NCI-H2081 treated with DMSO at 0.1 percent for 48 hours (cell line): ENCODE results near the gene TMEM109.

Experiments used
- DNase-seq: peaks from one replicate; lab custom pipeline; 2025; lab: John Stamatoyannopoulos, UW

TMEM109 gene

GRCh38 chr11:60910281-60910687 is 3.7 kb upstream of the TMEM109 start:
- no peak for DNase-seq

- DNase-seq, result no peak
Measured at GRCh38 chr11:60910711-60911380, 3.1 kb upstream of the TMEM109 start.

DNA sequence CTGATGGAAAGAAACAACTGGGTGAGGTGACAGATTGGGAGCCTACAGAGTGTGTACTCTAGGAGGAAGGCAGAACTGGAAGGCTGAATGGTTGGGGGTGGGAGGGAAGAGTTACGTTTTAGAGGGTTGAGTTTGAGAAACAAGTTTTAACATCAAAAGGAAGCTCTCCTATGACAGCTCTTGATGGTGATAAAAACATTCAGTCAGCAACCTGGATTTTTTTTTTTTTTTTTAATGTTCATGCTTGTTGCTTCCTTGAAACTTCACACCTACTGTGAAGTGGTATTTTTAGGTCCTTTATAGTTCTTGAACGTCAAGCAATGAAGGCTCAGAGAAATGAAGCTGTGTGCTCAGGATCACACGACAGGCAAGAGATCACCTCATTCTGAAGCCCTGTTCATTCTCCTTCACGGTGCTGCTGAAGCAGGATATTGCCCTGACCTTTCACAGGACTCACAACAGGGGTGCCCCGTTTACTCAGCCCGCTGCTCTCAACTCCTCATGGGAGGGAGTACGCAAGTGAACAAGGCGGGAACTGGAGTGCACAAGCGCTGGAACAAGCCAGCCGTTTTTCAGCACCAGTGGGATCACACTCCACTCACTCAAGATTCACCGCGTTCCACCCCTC is 1.6 kb upstream of the TMEM109 start:
- DNase-seq, result no peak

- no peak for DNase-seq
Measured at GRCh38 chr11:60912851-60913528, 968 bp upstream of the TMEM109 start.

DNA sequence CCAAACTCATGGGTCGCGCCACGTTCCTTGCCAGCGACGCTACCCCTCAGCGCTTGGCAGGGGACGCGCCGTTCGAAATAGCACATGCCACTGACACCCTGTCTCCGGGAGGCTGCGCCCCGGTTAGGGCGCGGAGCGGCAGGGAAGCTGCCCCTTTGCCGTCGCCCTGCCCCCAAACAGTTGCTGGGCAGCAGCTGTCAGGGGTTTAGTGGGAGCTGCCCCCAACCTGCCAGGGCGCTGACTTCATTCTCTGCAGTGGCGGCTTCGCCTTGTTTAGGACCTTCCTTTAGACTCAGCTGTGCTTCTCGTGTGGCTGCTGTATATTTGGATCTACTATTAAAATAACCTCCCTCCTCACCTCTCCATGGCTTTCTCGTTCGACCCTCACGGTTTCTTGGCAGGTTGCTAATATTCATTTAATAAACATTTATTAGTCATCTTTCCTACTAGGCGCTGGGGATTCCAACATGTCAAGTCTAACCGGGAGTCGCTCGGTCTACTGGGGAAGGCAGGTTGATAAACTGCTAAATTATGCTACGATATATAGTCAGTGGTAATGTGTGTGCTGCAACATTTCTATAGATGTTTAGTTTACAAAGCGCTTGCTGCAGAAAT is 782 bp downstream of the TMEM109 start:
- DNase-seq, result no peak

DNA sequence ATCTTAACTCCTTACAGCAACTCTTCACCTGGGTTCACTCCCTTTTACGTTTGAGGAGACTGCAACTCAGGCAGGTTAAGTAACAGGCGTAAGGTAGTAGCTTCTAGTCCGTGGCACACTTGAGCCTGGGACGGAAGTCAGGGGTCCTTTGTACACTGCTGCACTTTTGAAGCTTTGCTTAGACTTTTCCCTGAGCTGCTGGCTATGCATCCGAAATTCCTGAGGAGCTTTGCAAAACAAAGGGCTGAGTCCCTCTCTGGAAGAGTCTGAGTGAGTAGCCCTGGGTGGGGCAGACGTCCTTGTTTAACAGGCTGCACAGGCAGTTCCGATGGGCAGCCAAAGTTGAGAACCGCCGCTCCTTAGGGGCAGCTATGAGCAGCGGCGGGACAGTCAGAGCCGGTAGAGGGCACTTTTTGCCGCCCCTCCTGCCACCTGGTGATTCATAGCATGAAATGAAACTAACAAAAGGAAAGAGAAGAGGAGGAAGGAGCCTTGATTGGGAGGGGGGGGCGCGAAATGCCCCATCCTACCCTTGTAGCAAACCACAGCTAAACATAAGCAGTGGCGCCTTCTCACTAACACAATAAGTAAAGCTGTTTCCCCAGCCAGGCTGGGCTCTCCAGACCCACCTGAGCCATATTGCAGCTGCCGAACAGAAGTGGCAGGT is 1.4 kb downstream of the TMEM109 start:
- DNase-seq, result no peak

GRCh38 chr11:60916669-60917206 is 2.8 kb downstream of the TMEM109 start:
- no peak for DNase-seq

- DNase-seq, result no peak
Measured at GRCh38 chr11:60917267-60917666, 3.3 kb downstream of the TMEM109 start.

- no peak for DNase-seq
Measured at GRCh38 chr11:60918251-60918938, 4.4 kb downstream of the TMEM109 start.

DNA sequence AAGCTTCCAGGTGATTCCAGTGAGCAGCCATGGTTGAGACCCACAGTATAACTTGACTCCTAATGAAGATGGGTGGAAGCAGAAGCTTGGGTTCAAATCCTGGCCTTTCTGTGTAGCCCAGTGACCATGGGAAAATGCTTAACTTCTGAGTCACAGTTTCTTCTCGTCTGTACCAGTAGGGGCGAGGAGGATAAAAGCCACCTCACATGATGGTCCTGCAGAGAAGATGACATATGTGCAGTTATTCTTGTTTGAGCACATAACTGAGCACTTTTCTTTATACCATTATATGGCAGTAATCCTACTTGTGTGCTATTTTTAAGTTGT is 4.9 kb downstream of the TMEM109 start:
- no peak for DNase-seq

DNA sequence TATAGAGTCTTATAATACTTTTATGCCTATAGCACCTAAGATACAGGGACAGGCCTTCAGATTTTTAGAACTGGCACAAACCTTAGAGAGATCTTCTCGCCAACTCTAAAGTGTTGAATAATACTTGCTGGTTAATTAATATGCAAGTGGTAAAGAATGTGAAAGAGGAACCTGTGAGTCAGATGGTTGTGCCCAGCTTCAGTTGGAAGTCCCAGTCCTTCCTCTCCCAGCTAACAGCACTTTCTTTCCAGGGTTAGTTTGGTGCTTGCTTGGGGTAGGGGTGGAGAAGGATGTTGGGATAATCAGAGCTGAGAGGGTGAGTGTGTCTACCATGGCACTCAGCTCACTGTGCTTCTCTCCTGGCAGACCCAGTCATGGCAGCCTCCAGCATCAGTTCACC is 5.4 kb downstream of the TMEM109 start:
- DNase-seq, result no peak

DNA sequence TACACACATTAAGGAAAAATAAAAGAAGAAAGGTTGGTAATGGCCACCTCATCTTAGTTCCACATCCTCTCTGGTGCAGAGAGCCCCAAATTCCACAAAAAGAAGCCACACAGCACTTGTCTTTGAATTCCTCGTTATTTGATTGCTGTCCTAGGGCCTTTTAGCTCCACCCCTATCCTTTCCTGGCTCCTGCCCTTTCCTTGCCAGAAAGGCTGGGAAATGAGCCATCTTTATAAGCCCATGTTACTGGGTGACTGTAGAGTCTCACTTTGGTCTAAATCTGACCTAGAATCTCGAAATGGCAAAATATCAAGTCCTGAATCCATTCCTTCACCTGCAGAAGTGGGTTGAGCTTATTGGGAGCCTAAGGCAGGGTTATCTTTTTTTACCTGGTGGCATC is 6.0 kb downstream of the TMEM109 start:
- no peak for DNase-seq

GRCh38 chr11:60921259-60921658 is 7.3 kb downstream of the TMEM109 start:
- DNase-seq, result no peak

DNA sequence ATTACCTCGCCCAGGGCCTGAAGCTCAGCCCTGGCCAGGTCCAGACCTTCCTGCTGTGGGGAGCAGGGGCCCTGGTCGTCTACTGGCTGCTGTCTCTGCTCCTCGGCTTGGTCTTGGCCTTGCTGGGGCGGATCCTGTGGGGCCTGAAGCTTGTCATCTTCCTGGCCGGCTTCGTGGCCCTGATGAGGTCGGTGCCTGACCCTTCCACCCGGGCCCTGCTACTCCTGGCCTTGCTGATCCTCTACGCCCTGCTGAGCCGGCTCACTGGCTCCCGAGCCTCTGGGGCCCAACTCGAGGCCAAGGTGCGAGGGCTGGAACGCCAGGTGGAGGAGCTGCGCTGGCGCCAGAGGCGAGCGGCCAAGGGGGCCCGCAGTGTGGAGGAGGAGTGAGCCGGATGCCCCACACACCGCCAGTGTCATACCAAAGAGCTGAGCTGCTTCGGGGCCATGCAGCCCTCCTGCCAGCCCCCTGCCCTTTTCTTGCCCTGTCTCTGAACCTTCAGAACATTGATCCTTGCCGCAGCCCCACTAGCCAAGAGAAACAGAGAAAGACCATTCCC is 7.9 kb downstream of the TMEM109 start:
- DNase-seq, result no peak

- DNase-seq, result no peak
Measured at GRCh38 chr11:60922906-60923305, 8.9 kb downstream of the TMEM109 start.

GRCh38 chr11:60923326-60923725 is 9.4 kb downstream of the TMEM109 start:
- no peak for DNase-seq

GRCh38 chr11:60923800-60924109 is 9.8 kb downstream of the TMEM109 start:
- DNase-seq, result no peak

DNA sequence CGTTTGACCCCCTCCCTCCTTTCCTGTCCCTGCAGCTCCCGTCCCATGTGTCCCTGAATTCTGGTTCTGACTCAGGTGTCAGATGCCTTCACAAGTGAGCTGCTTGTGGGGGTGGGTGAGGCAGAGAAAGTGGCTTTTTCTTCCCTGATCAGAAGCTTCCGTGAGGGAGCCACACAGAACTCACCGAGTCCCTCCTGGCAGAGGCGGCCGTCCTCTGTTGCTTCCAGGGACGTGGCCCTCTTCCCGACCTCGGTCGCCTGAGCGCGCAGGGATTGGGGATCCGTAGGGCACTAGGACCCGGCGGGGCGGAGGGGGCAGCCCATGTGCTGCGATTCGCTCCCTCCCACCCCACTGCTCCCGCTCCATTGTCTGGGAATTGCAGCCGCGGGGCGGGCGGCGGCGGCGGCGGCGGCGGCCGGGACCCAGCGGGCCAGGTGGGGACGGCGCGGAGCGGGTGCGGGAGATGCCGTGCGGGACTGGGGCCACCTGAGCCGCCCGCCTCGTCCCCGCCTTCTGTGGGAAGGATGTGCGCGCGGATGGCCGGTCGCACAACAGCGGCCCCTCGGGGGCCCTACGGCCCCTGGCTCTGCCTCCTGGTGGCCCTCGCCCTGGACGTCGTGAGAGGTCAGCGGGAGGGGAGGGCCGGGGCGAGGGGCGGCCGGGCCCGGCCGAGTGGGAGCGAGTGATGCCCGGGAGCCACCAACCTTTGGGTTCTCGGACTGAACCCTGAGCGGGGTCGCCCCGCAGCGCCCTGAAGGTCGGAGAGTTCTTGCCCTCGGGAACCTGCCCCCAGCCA is 10.3 kb downstream of the TMEM109 start, which contains the start of gene TMEM132A:
Gene TMEM132A (plus strand): TSS at position 351 of the 796 bp plus-strand sequence. CDS start 174 bp downstream, at position 525.
- no peak for DNase-seq

DNA sequence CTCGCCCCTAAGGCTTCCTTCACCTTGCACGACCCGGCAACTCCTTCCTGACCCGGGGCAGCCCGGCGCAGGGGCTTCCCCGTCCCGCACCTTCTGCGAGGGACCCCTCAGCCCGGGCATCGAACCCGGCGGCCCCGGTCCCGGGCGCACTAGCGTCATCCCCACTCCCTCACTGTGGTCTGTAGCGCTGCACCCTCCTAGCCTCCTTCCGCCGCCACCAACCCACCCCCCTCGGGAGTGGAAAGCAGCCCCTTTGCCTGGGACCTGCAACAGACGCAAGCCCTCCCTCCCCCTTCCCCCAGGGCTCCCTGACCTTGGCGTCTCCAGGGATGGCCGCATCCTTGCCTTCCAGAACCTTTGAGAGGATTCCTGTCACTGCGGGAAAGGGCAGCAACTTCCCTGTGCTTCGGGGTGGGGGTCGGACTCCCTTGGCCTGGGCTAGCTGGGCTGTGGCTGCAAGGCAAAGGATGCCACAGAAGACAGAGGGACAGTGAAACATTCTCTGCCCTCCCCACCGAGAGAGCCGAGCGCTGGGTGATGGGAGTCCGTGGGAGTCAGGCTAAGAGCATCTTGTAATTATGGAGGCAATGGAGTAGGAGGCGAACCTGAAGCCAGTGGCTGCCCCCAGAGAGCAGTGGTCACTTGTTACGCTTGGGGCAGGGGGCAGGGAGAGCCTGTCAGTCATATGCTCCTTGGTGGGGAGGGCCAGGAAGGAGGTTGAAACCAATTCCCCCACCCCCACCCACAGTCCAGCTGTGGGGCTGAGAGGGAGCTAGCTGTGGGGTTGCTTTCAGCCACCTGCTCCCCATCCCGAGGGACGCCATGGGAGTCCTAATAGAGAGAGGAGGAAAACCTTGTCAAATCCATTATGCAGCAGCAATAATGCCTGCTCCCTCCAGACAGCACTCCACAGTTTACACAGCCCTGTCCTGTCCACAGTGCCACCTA is 11.2 kb downstream of the TMEM109 start:
- DNase-seq, result no peak
